Astrocyte (in vitro differentiated cells and primary cell): ENCODE measurements around the gene EPS8. TPM values are rescaled to one million over a fixed set of nuclear protein-coding genes. Genes with fewer than 3 reads are reported as not detected.
A peak's percentile ranks its signal among the peaks of the same experiment; 100 is the strongest.

Source experiments
- DNase-seq: peaks from one replicate; pipeline ENCODE4 v3.0.0-alpha.2; 2010; ENCODE audit warnings: low read depth
- FAIRE-seq: peaks from 2 replicates; lab custom pipeline; 2011; peaks lifted over from hg19 to GRCh38; lab: Jason Lieb, UNC
- H2AFZ ChIP-seq: 2 replicates; pipeline ENCODE4 v1.6.0; 2012; ENCODE audit warnings: low read depth, low read length, inconsistent platforms
- H3K27ac ChIP-seq: 2 replicates; pipeline ENCODE4 v1.5.1; 2011; ENCODE audit warnings: low read depth, low read length, inconsistent platforms
- H3K27me3 ChIP-seq: 2 replicates; pipeline ENCODE4 v1.6.0; 2011; ENCODE audit warnings: low read length, inconsistent platforms; ENCODE audit not compliant: insufficient read depth
- H3K36me3 ChIP-seq: 2 replicates; pipeline ENCODE4 v1.5.1; 2011; ENCODE audit warnings: low read length, inconsistent platforms; ENCODE audit not compliant: insufficient read depth
- H3K4me1 ChIP-seq: 2 replicates; pipeline ENCODE4 v1.5.1; 2011; ENCODE audit warnings: low read length, inconsistent platforms; ENCODE audit not compliant: insufficient read depth
- H3K4me2 ChIP-seq: 2 replicates; pipeline ENCODE4 v1.6.0; 2012; ENCODE audit warnings: low read length, inconsistent platforms
- H3K4me3 ChIP-seq: 2 replicates; pipeline ENCODE4 v1.5.1; 2011; ENCODE audit warnings: low read depth, mild to moderate bottlenecking, low read length, inconsistent platforms; ENCODE audit not compliant: insufficient read depth
- H3K79me2 ChIP-seq: 2 replicates; pipeline ENCODE4 v1.6.0; 2012; ENCODE audit warnings: mild to moderate bottlenecking, low read length, inconsistent platforms; ENCODE audit not compliant: insufficient read depth
- H3K9ac ChIP-seq: 2 replicates; pipeline ENCODE4 v1.6.0; 2012; ENCODE audit warnings: mild to moderate bottlenecking, low read length, inconsistent platforms
- H3K9me3 ChIP-seq: 2 replicates; pipeline ENCODE4 v1.5.1; 2012; ENCODE audit warnings: low read depth, mild to moderate bottlenecking, low read length, inconsistent platforms; ENCODE audit not compliant: insufficient read depth
- H4K20me1 ChIP-seq: 2 replicates; pipeline ENCODE4 v1.6.0; 2012; ENCODE audit warnings: low read length, inconsistent platforms; ENCODE audit not compliant: insufficient read depth
- H3K27ac Mint-ChIP-seq: one replicate; pipeline ENCODE4 v1.8.0; 2021; ENCODE audit warnings: mild to moderate bottlenecking, mixed read lengths; ENCODE audit not compliant: unreplicated experiment
- H3K27me3 Mint-ChIP-seq: one replicate; pipeline ENCODE4 v1.8.0; 2021; ENCODE audit warnings: low read depth, mixed read lengths; ENCODE audit not compliant: unreplicated experiment
- H3K36me3 Mint-ChIP-seq: one replicate; pipeline ENCODE4 v1.8.0; 2021; ENCODE audit warnings: low read depth, mixed read lengths; ENCODE audit not compliant: unreplicated experiment
- H3K4me1 Mint-ChIP-seq: one replicate; pipeline ENCODE4 v1.8.0; 2021; ENCODE audit warnings: low read depth, mixed read lengths; ENCODE audit not compliant: unreplicated experiment
- H3K4me3 Mint-ChIP-seq: one replicate; pipeline ENCODE4 v1.8.0; 2021; ENCODE audit warnings: mild to moderate bottlenecking, moderate library complexity, mixed read lengths; ENCODE audit not compliant: unreplicated experiment
- H3K9me3 Mint-ChIP-seq: one replicate; pipeline ENCODE4 v1.8.0; 2021; ENCODE audit warnings: mild to moderate bottlenecking, mixed read lengths; ENCODE audit not compliant: unreplicated experiment
- EZH2 ChIP-seq: IDR thresholded peaks from 2 replicates; pipeline ENCODE4 v1.6.1; 2012; ENCODE audit warnings: mild to moderate bottlenecking, low read length, inconsistent platforms; ENCODE audit not compliant: insufficient read depth
- total RNA-seq: library from RNA; stranded (reverse); gene quantifications from 2 replicates; pipeline ENCODE4 v1.2.1, GENCODE V29; 2021
- TF ChIP-seq, protein P1 (sequence below): IDR thresholded peaks from 2 replicates; pipeline ENCODE4 v1.5.1; 2011; ENCODE audit warnings: low read depth, mild to moderate bottlenecking, inconsistent platforms, low read length, moderate library complexity; ENCODE audit not compliant: insufficient read depth

The EPS8 gene
- total RNA-seq, 1 donor from 2014 or later: 31.8 TPM

DNA sequence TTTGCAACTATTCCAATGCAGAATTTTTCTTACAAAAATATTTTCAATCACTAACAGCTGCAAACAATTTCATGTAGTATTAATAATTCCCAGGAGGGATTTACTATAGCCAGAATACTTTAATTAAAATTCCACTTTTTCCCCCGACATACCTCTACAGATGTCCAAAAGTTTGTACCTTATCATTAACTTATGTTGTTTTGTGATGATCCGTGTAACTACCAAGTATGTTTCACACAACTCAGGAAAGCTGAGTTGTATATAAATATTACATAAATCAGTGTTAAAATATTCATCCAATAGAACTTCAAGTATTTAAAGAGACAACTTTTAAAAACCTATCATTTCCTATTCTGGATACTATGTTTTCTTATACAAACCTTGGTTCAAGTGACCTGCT, 2.4 kb downstream of the EPS8 start:
- Mint-ChIP-seq H3K27me3 (no peaks in the 10 kb centered on the region), H3K4me1 (peaks cover 14% of the 10 kb centered on the region), H3K9me3 (no peaks in the 10 kb centered on the region), H3K27ac (no peak overlapping the region), H3K36me3 (peaks cover 5% of the 10 kb centered on the region), H3K4me3 (peak overlapping the region; percentile 91)
- TF ChIP-seq, protein P1, sequence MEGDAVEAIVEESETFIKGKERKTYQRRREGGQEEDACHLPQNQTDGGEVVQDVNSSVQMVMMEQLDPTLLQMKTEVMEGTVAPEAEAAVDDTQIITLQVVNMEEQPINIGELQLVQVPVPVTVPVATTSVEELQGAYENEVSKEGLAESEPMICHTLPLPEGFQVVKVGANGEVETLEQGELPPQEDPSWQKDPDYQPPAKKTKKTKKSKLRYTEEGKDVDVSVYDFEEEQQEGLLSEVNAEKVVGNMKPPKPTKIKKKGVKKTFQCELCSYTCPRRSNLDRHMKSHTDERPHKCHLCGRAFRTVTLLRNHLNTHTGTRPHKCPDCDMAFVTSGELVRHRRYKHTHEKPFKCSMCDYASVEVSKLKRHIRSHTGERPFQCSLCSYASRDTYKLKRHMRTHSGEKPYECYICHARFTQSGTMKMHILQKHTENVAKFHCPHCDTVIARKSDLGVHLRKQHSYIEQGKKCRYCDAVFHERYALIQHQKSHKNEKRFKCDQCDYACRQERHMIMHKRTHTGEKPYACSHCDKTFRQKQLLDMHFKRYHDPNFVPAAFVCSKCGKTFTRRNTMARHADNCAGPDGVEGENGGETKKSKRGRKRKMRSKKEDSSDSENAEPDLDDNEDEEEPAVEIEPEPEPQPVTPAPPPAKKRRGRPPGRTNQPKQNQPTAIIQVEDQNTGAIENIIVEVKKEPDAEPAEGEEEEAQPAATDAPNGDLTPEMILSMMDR: no peak
- no peak for TF ChIP-seq EZH2
- DNase-seq (no peak), FAIRE-seq (no peak)
- no peaks in the 10 kb centered on the region for H3K9me3 ChIP-seq
- H4K20me1 ChIP-seq: peaks cover 11% of the 10 kb centered on the region
- no peak overlapping the region for H2AFZ ChIP-seq
- peak overlapping the region; percentile 97 for H3K9ac ChIP-seq
- peak overlapping the region; percentile 86 for H3K27ac ChIP-seq
- H3K4me2 ChIP-seq: peak overlapping the region; percentile 91
- H3K36me3 ChIP-seq: no peaks in the 10 kb centered on the region
- no peaks in the 10 kb centered on the region for H3K27me3 ChIP-seq
- peaks cover 19% of the 10 kb centered on the region for H3K4me1 ChIP-seq
- peaks cover 77% of the 10 kb centered on the region for H3K79me2 ChIP-seq
- H3K4me3 ChIP-seq: peak overlapping the region; percentile 100

GRCh38 chr12:15783288-15783687, 5.9 kb downstream of the EPS8 start:
- H3K9me3 ChIP-seq: no peaks in the 10 kb centered on the region
- no peak for DNase-seq
- H3K9ac ChIP-seq: peak overlapping the region; percentile 4
- Mint-ChIP-seq H3K4me3 (no peak overlapping the region), H3K27me3 (no peaks in the 10 kb centered on the region), H3K4me1 (peaks cover 32% of the 10 kb centered on the region), H3K27ac (no peak overlapping the region), H3K9me3 (no peaks in the 10 kb centered on the region), H3K36me3 (peaks cover 6% of the 10 kb centered on the region)
- peak overlapping the region; percentile 91 for H3K27ac ChIP-seq
- TF ChIP-seq, protein P1: no peak
- no peak for TF ChIP-seq EZH2
- no peaks in the 10 kb centered on the region for H3K36me3 ChIP-seq
- H3K79me2 ChIP-seq: peaks cover 93% of the 10 kb centered on the region
- no peak for FAIRE-seq
- H3K4me3 ChIP-seq: no peak overlapping the region
- no peak overlapping the region for H2AFZ ChIP-seq
- H3K4me1 ChIP-seq: peaks cover 44% of the 10 kb centered on the region
- peaks cover 7% of the 10 kb centered on the region for H4K20me1 ChIP-seq
- H3K27me3 ChIP-seq: no peaks in the 10 kb centered on the region
- H3K4me2 ChIP-seq: peak overlapping the region; percentile 75

DNA sequence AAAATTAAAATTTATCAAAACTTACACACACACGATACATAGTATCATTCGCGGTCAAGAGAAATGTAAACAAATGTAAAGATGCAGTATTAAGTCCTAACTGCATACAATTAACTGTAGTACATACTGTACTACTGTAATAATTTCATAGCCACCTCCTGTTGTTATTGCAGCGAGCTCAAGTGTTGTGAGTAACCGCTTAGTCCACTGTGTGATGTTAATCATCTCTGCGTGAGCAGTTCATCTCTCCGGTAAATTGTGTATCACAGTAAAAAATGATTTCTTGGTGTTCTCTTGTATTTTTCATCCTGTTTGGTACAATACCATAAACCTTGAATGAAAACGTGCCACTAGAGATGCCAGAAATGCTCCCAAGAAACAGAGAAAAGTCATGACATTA, 6.5 kb downstream of the EPS8 start:
- H2AFZ ChIP-seq: no peak overlapping the region
- peaks cover 1% of the 10 kb centered on the region for H4K20me1 ChIP-seq
- FAIRE-seq: peak; percentile 49
- Mint-ChIP-seq H3K9me3 (no peaks in the 10 kb centered on the region), H3K36me3 (peaks cover 6% of the 10 kb centered on the region), H3K4me3 (no peak overlapping the region), H3K4me1 (peaks cover 33% of the 10 kb centered on the region), H3K27me3 (no peaks in the 10 kb centered on the region), H3K27ac (peak overlapping the region; percentile 0)
- peak overlapping the region; percentile 91 for H3K27ac ChIP-seq
- H3K9me3 ChIP-seq: no peaks in the 10 kb centered on the region
- TF ChIP-seq, protein P1: no peak
- TF ChIP-seq EZH2: no peak
- peak overlapping the region; percentile 75 for H3K4me2 ChIP-seq
- H3K27me3 ChIP-seq: no peaks in the 10 kb centered on the region
- peak; percentile 65 for DNase-seq
- H3K4me3 ChIP-seq: no peak overlapping the region
- H3K79me2 ChIP-seq: peaks cover 93% of the 10 kb centered on the region
- H3K36me3 ChIP-seq: no peaks in the 10 kb centered on the region
- H3K9ac ChIP-seq: peak overlapping the region; percentile 66
- H3K4me1 ChIP-seq: peaks cover 50% of the 10 kb centered on the region
